Measurements from ENCODE around the gene PTPA.

The PTPA gene

DNA sequence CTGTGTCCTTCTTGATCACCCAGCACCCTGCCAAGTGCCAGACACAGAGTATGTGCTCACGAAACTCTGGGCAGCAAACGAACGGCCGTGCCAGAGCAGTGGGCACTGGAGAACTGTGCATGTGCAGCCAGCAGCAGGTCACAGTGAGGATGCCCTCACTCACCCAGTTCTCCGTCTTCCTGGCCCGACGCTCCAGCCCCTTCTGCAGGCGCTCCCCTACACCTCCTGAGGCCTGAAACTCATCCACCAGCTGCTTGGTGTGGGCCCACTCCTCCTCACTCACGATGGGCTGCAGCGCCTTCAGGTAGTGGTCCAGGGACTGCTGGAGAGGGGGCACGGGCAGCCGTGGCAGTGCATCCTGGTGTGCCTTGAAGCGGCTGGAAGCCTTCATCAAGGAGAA lies 3.6 kb upstream of the PTPA start:
- Histone ChIP-seq H3K27ac (ENCODE audit: low read depth, low read length) (no peak overlapping the region), H2AFZ (ENCODE audit: low read depth, low read length, severe bottlenecking) (no peak overlapping the region), H3F3A (ENCODE audit: insufficient read depth) (no peaks in the 10 kb centered on the region), H3K4me2 (ENCODE audit: low read depth, low read length, poor library complexity, severe bottlenecking) (no peak overlapping the region), H3K9me2 (replicated peaks; ENCODE audit: insufficient read depth, low read length) (no peaks in the 10 kb centered on the region), H3K79me2 (ENCODE audit: insufficient read depth, low read length) (peaks cover 12% of the 10 kb centered on the region), H4K20me1 (ENCODE audit: low read depth, low read length) (no peaks in the 10 kb centered on the region), H3K27me3 (ENCODE audit: low read length) (no peaks in the 10 kb centered on the region), H3K36me3 (ENCODE audit: low read length) (no peaks in the 10 kb centered on the region), H3K9me3 (ENCODE audit: insufficient read depth, low read length) (no peaks in the 10 kb centered on the region), H3K9ac (ENCODE audit: low read length) (no peak overlapping the region), H3K4me3 (ENCODE audit: insufficient read depth, low read length, poor library complexity, severe bottlenecking) (no peak overlapping the region)
- no peak for TF ChIP-seq EZH2phosphoT487 (conservative IDR thresholded peaks at IDR 0.05; ENCODE audit: low read length)
- TF ChIP-seq, protein P1, sequence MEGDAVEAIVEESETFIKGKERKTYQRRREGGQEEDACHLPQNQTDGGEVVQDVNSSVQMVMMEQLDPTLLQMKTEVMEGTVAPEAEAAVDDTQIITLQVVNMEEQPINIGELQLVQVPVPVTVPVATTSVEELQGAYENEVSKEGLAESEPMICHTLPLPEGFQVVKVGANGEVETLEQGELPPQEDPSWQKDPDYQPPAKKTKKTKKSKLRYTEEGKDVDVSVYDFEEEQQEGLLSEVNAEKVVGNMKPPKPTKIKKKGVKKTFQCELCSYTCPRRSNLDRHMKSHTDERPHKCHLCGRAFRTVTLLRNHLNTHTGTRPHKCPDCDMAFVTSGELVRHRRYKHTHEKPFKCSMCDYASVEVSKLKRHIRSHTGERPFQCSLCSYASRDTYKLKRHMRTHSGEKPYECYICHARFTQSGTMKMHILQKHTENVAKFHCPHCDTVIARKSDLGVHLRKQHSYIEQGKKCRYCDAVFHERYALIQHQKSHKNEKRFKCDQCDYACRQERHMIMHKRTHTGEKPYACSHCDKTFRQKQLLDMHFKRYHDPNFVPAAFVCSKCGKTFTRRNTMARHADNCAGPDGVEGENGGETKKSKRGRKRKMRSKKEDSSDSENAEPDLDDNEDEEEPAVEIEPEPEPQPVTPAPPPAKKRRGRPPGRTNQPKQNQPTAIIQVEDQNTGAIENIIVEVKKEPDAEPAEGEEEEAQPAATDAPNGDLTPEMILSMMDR (IDR thresholded peaks at IDR 0.05; ENCODE audit: insufficient read depth, low read length, poor library complexity, severe bottlenecking) = no peak

DNA sequence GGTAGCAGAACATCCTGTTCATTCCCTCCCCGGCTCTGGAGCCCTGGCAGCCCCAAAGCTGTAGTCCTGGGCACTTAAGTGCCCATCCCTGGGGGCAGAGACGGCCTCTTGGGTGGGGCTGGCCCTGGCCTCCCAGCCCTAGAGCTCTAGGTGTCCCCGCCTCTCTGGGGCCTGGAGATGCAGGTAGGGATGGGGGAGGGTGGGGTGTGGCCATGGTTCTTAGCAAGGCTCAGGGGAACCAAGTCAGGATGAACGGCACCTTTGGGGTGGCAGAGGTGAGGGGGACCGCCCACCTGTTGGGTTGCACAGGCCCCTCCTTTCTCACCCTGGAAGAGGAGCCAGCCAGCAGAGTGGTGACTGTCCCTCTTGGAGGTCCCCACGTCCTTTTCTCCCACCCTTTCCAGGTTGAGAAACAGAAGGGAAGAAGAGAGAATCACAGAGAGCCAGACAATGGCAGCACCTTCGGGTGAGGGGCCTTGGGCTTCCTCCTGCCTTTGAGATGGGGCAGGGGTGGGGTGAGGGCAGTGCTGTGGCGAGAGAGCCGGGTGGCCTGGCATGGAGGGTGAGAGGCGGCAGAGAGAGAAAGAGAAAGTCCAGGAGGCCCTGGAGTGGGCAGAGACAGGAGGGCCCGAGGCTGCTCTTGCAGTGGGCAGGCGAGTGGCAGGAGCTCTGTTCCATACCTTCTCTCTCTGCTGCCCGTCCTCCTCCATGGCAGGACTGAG lies 3.0 kb upstream of the PTPA start:
- TF ChIP-seq, protein P1 (IDR thresholded peaks at IDR 0.05; ENCODE audit: insufficient read depth, low read length, poor library complexity, severe bottlenecking) = no peak
- no peak for TF ChIP-seq EZH2phosphoT487 (conservative IDR thresholded peaks at IDR 0.05; ENCODE audit: low read length)
- no peak overlapping the region for H3K9ac ChIP-seq (ENCODE audit: low read length)
- no peak overlapping the region for H2AFZ ChIP-seq (ENCODE audit: low read depth, low read length, severe bottlenecking)
- peaks cover 15% of the 10 kb centered on the region for H3K79me2 ChIP-seq (ENCODE audit: insufficient read depth, low read length)
- H3F3A ChIP-seq (ENCODE audit: insufficient read depth) = no peaks in the 10 kb centered on the region
- H4K20me1 ChIP-seq (ENCODE audit: low read depth, low read length) = no peaks in the 10 kb centered on the region
- H3K27ac ChIP-seq (ENCODE audit: low read depth, low read length) = no peak overlapping the region
- no peaks in the 10 kb centered on the region for H3K27me3 ChIP-seq (ENCODE audit: low read length)
- no peaks in the 10 kb centered on the region for H3K9me3 ChIP-seq (ENCODE audit: insufficient read depth, low read length)
- H3K36me3 ChIP-seq (ENCODE audit: low read length) = no peaks in the 10 kb centered on the region
- H3K4me3 ChIP-seq (ENCODE audit: insufficient read depth, low read length, poor library complexity, severe bottlenecking) = no peak overlapping the region
- no peaks in the 10 kb centered on the region for H3K9me2 ChIP-seq (replicated peaks; ENCODE audit: insufficient read depth, low read length)
- no peak overlapping the region for H3K4me2 ChIP-seq (ENCODE audit: low read depth, low read length, poor library complexity, severe bottlenecking)

DNA sequence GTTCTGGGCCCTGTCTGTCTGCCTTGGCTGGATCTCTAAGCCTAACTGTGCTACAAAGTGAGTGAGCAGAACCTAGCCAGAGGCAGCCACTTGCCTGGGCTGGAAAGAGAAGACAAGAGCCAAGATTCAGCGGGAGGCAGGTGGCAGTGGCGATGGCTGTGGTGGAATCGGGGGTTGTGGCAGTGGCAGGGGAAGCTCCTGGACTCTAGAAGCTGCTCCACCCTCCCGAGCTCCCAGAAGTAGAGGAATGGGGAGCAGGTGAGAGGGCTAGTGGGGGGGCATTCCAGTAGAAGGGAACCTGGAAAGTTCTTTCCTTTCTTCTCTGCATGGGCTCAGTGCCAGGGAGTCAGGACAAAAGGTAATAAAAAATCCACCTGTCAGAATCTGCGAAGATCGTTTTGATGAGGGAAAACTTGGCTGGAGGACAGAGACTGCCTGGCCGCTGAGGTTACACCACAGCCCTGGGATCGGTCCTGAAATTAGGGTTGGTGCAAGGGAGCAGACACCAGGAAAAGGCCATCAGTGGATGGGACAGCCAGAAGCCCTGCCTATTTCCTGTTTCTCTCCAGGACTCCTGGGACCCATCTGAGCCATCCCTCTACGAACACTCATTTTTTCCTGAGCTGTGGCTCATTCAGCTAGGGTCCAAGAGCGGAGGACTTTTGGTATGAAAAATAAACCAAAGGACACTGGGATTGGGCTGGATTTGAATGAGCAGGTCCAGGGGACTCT lies 2.2 kb upstream of the PTPA start:
- H3K4me2 ChIP-seq (ENCODE audit: low read depth, low read length, poor library complexity, severe bottlenecking) = no peak overlapping the region
- no peak overlapping the region for H2AFZ ChIP-seq (ENCODE audit: low read depth, low read length, severe bottlenecking)
- H3K9ac ChIP-seq (ENCODE audit: low read length) = no peak overlapping the region

More for the DNA sequence above, 2.2 kb upstream of the PTPA start:
- Histone ChIP-seq H3K9me3 (ENCODE audit: insufficient read depth, low read length) (no peaks in the 10 kb centered on the region), H3K79me2 (ENCODE audit: insufficient read depth, low read length) (peaks cover 22% of the 10 kb centered on the region), H3F3A (ENCODE audit: insufficient read depth) (0 out of 2 replicates have a peak, but pooled peaks cover 5% of the 10 kb centered on the region), H3K36me3 (ENCODE audit: low read length) (no peaks in the 10 kb centered on the region), H3K27me3 (ENCODE audit: low read length) (no peaks in the 10 kb centered on the region), H3K27ac (ENCODE audit: low read depth, low read length) (no peak overlapping the region), H3K4me3 (ENCODE audit: insufficient read depth, low read length, poor library complexity, severe bottlenecking) (no peak overlapping the region), H3K9me2 (replicated peaks; ENCODE audit: insufficient read depth, low read length) (no peaks in the 10 kb centered on the region), H4K20me1 (ENCODE audit: low read depth, low read length) (no peaks in the 10 kb centered on the region)
- no peak for TF ChIP-seq EZH2phosphoT487 (conservative IDR thresholded peaks at IDR 0.05; ENCODE audit: low read length)
- TF ChIP-seq, protein P1 (IDR thresholded peaks at IDR 0.05; ENCODE audit: insufficient read depth, low read length, poor library complexity, severe bottlenecking) = no peak

Measured in SU-DHL-6 (cell line).